ENCODE measurements around the gene ARHGEF17. TPM values are rescaled to one million over a fixed set of nuclear protein-coding genes. Genes with fewer than 3 reads are reported as not detected.

ARHGEF17 gene
- total RNA-seq, 1 donor from 2014 or later, result 19.9 TPM

- Mint-ChIP-seq H3K36me3 (no peaks in the 10 kb centered on the region), H3K9me3 (no peaks in the 10 kb centered on the region), H3K27me3 (ENCODE audit: insufficient read depth, low read depth) (peaks cover 10% of the 10 kb centered on the region), H3K4me1 (peaks cover 51% of the 10 kb centered on the region), H3K27ac (no peak overlapping the region), H3K4me3 (no peak overlapping the region)
- Histone ChIP-seq H3K27me3 (peaks cover 4% of the 10 kb centered on the region), H3K9ac (no peak overlapping the region), H3K79me2 (ENCODE audit: low read depth) (peaks cover 65% of the 10 kb centered on the region), H3K4me1 (peaks cover 20% of the 10 kb centered on the region), H3F3A (ENCODE audit: low read depth) (no peaks in the 10 kb centered on the region), H3K4me3 (no peak overlapping the region), H2AFZ (replicated peaks) (no peak overlapping the region), H3K27ac (no peak overlapping the region), H3K4me2 (no peak overlapping the region), H4K20me1 (ENCODE audit: low read depth) (peaks cover 88% of the 10 kb centered on the region), H3K36me3 (no peaks in the 10 kb centered on the region), H3K9me3 (ENCODE audit: low read depth) (no peaks in the 10 kb centered on the region)
- no peak for DNase-seq (ENCODE audit: low spot score)
- no peak for TF ChIP-seq EZH2 (IDR thresholded peaks at IDR 0.05)
- no peak for TF ChIP-seq CTCF (IDR thresholded peaks at IDR 0.05)
- TF ChIP-seq EZH2phosphoT487 (IDR thresholded peaks at IDR 0.05), result no peak
Observed at GRCh38 chr11:73381589-73381988, 73.5 kb downstream of the ARHGEF17 start.

GRCh38 chr11:73382183-73382582 is 74.1 kb downstream of the ARHGEF17 start:
- H3K9me3 Mint-ChIP-seq, result no peaks in the 10 kb centered on the region
- H3K27me3 Mint-ChIP-seq (ENCODE audit: insufficient read depth, low read depth), result peaks cover 7% of the 10 kb centered on the region
- Histone ChIP-seq H3K4me2 (no peak overlapping the region), H4K20me1 (ENCODE audit: low read depth) (peaks cover 92% of the 10 kb centered on the region), H3K4me1 (peaks cover 20% of the 10 kb centered on the region), H3K9ac (no peak overlapping the region), H3K4me3 (no peak overlapping the region), H3K79me2 (ENCODE audit: low read depth) (peaks cover 61% of the 10 kb centered on the region), H3F3A (ENCODE audit: low read depth) (no peaks in the 10 kb centered on the region), H3K27ac (no peak overlapping the region), H3K27me3 (no peaks in the 10 kb centered on the region), H3K36me3 (no peaks in the 10 kb centered on the region), H2AFZ (replicated peaks) (no peak overlapping the region), H3K9me3 (ENCODE audit: low read depth) (no peaks in the 10 kb centered on the region)
- no peaks in the 10 kb centered on the region for H3K36me3 Mint-ChIP-seq
- DNase-seq (ENCODE audit: low spot score), result no peak
- TF ChIP-seq CTCF (IDR thresholded peaks at IDR 0.05) (no peak), EZH2phosphoT487 (IDR thresholded peaks at IDR 0.05) (no peak), EZH2 (IDR thresholded peaks at IDR 0.05) (no peak)
- H3K4me1 Mint-ChIP-seq, result peaks cover 50% of the 10 kb centered on the region
- H3K27ac Mint-ChIP-seq, result peak overlapping the region; percentile 69
- no peak overlapping the region for H3K4me3 Mint-ChIP-seq

- Histone ChIP-seq H3F3A (ENCODE audit: low read depth) (no peaks in the 10 kb centered on the region), H3K4me3 (no peak overlapping the region), H3K36me3 (no peaks in the 10 kb centered on the region), H3K27me3 (no peaks in the 10 kb centered on the region), H2AFZ (replicated peaks) (no peak overlapping the region), H4K20me1 (ENCODE audit: low read depth) (peaks cover 92% of the 10 kb centered on the region), H3K4me1 (peaks cover 18% of the 10 kb centered on the region), H3K9me3 (ENCODE audit: low read depth) (no peaks in the 10 kb centered on the region), H3K4me2 (no peak overlapping the region), H3K9ac (no peak overlapping the region), H3K27ac (no peak overlapping the region), H3K79me2 (ENCODE audit: low read depth) (peaks cover 55% of the 10 kb centered on the region)
- no peak for TF ChIP-seq CTCF (IDR thresholded peaks at IDR 0.05)
- no peak for TF ChIP-seq EZH2phosphoT487 (IDR thresholded peaks at IDR 0.05)
- no peak for TF ChIP-seq EZH2 (IDR thresholded peaks at IDR 0.05)
- no peaks in the 10 kb centered on the region for H3K36me3 Mint-ChIP-seq
- H3K27me3 Mint-ChIP-seq (ENCODE audit: insufficient read depth, low read depth), result peaks cover 4% of the 10 kb centered on the region
- no peaks in the 10 kb centered on the region for H3K9me3 Mint-ChIP-seq
- DNase-seq (ENCODE audit: low spot score), result no peak
- H3K4me3 Mint-ChIP-seq, result no peak overlapping the region
- peak overlapping the region; percentile 57 for H3K27ac Mint-ChIP-seq
- peaks cover 52% of the 10 kb centered on the region for H3K4me1 Mint-ChIP-seq
Observed at GRCh38 chr11:73382747-73383146, 74.7 kb downstream of the ARHGEF17 start.

Data from neural progenitor cell (in vitro differentiated cells).